GM19467 (cell line): ENCODE measurements around the gene PBX2.
A peak's percentile ranks its signal among the peaks of the same experiment; 100 is the strongest.
"Not testable (repeated sequence)": the region's sequence is repeated elsewhere in the genome, so short reads cannot be mapped to it uniquely, and the experiment has no call there.

Experiments used
- ATAC-seq: cut with Tn5 transposase; IDR thresholded peaks from one replicate; pipeline ENCODE4 v1.9.1; 2021; ENCODE audit warnings: mild to moderate bottlenecking, moderate library complexity; ENCODE audit not compliant: unreplicated experiment

Gene PBX2

DNA sequence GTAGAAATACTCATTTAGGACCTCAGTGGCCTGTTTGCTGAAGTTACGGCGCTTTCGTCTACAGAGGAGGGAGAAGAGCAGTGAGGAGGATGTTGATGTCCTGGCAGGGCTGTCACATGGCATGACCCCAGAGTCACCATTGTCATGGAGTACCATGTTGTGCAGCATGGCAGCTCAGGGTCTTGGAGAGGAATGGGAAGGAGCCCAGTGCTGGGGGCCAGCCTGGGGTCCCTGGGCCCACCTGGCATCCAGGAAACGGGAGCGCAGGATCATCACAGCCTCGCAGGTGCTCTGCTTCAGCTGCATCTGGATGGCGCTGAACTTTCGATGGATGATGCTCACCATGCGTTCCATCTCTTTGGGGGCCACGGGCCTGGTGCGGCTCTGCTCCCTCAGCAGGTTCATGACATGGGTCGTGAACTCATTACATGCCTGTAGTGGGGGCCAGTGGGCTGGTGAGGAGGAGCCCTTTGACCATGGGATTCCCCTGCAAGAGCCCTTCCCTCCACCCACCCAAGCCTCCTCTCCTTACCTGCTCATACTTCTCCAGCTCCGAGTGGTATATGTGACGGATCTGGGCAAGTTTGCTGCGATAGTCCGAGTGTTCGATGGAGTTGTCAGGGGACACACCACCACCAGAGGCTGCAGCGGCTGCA, 2.1 kb downstream of the PBX2 start:
- ATAC-seq: not testable (repeated sequence)

DNA sequence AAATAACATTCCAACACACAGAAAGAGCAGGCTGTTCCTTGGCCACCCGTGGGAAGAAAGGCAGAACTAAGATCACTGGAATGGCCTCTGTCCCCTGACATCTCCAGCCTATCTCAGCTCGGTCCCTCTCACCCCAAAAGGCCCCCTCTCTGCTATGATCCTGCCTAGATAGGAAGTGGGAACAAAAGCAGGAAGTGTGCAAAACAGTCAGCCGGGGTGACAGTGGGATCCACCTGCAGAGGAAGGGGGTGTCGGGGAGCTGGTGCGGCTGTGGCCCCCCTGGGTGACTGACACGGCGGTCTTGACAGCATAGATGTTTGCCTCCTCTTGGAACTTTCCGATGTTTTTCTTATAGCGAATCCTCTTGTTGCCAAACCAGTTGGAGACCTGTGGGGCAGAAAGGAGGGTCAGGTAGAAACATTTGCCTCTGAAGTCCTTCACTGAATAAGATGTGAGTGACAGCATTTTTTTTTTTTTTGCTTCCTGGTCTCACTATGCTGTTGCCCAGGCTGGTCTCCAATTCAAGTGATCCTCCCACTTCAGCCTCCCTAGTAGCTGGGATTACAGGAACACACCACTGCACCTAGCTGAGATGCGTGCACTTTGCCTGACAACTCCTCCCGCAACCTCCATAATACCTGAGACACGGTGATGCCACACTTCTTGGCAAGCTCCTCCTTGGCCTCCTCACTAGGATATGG, 2.8 kb downstream of the PBX2 start:
- ATAC-seq: no peak

DNA sequence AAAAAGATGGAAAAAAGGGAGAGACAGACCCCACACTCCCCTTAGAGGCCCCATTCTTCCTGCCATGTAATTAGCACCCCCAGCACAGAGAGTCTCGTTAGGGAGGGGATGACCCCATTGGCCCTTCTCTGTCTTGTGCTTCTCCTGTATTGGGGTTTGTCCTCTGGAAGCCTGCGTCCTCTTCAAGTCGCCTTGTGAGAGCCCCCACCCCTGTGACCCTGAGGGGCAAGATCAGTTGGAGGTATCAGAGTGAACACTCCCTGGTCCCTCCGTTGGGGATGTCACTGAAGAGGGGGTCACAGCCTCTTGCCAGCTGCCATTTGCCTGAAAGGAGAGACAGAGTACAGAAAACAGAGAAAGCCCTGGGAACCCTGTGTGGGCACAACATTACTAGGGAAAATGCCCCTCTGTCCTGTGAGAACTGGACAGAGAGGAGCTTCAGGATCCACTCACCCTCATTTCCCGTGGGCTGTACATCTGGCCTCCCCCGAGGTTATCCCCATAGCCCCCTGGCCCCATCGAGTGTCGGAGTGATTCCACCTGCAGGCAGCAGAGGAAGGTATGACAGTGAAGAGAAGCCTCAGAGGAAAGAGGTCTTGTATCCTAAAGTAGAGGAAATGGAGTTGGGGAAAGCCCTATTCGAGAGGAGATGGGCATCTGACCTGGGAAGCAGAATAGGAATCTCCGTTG, 3.7 kb downstream of the PBX2 start:
- ATAC-seq: not testable (repeated sequence)

DNA sequence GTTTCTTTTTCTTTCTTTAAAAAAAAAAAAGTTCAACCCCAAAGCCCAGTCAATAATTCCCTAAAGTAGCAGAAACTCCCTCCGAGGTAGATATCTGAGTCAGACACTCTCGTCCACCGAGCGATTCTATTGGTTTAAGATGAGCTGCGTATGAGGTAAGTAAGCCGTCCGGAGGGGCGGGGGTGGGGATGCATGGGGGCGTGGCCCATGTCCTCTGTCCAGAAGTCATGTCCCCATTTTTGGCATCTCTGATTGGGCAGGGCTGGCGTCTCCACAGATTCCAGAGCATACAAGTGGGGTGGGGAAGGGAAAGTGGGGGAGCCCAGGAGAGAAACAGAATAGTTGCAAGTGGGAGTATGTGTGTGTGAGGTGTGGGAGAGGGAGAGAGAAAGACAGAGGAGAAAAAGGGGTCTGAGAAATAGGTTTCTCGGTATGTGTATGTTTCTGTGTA, 4.3 kb downstream of the PBX2 start:
- not testable (repeated sequence) for ATAC-seq

DNA sequence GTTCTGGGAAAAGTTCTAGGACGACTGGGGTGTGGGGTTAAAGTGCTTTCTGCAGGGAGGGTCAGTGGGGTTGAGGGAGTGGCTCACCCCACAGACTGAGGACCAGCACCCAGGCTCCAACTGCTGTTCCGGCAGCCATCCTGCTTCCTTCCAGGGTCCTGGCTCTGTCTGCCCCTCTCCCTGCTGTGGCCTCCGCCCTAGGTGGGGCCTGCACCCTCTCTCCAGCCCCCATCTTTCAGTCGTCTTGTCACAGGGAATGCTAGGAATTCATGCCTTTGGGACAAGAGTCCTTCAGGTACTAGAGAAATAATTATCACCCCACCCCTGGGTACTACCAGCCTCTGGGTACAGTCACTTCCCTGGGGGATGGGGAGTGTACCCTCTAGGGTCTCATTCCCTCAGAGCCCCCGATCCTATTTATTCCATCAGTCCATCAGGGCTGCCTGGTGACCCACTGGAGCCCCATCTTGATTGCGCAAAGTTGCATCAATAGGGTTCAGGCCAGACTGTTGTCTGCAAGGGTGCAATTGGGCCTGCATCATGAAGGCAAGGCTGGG, 5.8 kb downstream of the PBX2 start, which contains the start of gene AGER:
Gene AGER, minus strand, starts transcription at position 170 of the 557 bp plus-strand sequence. Its CDS starts 31 bp downstream, at position 139.
- ATAC-seq: no peak

DNA sequence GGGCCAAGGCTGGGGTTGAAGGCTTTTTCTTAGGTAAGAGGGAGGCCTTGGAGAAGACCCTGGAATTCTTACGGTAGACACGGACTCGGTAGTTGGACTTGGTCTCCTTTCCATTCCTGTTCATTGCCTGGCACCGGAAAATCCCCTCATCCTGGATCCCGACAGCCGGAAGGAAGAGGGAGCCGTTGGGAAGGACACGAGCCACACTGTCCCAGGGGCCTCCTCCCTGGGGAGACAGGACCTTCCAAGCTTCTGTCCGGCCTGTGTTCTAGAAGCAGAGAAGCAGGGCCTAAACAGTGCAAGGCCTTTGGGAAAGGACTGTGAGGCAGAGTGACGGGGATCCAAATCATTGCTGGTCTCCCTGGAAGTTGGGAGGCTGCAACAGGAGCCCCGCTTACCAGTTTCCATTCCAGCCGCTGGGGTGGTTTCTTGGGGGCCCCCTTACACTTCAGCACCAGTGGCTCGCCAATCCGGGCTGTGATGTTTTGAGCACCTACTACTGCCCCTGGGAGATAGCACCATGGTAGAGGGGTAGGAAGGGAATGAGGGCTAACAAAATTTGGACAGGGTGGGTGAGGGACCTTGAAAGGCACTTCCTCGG, 6.4 kb downstream of the PBX2 start:
- no peak for ATAC-seq

DNA sequence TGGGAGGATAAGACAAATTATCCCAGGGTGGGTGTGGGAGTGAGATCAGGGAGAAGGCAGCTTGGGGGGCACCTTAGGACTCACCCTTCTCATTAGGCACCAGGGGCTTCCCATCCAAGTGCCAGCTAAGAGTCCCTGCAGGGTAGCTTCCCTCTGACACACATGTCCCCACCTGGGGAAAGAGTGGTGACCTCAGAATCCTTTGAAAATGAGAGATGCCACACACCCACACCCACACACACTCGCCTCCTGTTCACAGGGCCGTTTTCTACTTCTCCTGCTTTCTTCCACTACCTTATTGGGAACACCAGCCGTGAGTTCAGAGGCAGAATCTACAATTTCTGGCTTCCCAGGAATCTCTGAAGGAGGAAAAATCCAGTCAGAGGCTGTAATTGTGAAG, 7.0 kb downstream of the PBX2 start:
- ATAC-seq: no peak

DNA sequence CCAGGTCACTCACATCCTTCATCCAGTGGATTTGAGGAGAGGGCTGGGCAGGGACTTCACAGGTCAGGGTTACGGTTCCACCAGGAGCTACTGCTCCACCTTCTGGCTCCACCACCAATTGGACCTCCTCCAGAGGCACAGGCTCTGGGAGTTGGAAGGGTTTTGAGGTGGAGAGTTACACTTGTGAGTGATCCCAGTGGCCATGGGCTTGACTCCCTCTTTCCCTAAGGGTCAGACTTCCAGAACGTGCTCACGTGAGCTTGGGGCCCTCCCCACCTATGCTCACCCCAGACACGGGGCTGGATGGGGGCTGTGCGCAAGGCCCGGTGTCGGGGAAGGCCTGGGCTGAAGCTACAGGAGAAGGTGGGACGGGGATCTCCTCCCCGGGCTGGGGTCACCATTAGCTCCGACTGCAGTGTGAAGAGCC, 7.4 kb downstream of the PBX2 start:
- no peak for ATAC-seq

DNA sequence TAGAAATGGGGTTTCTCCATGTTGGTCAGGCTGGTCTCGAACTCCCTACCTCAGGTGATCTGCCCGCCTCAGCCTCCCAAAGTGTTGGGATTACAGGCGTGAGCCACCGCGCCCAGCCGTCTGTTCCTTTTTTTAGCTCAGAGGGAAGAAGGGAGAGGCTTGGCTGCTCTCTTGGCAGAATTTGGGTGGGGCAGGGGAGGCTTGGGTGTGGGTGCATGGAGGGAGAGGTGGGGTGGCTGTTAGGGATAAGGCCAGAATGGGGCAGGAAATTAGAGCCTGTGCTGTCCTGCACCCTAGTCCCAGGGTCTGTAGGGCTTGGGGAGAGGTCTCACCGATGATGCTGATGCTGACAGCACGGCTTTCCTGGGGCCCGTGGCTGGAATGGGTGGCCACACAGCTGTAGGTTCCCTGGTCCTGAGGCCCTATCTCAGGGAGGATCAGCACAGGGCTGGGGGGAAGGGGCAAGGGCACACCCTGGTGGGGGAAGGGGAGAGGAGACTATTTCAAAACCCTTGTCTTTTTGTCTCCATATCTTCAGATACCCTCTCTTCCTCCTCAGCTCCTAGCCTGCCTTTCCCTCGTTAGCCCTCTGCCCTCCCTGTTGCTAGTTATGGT, 8.0 kb downstream of the PBX2 start:
- ATAC-seq: no peak

DNA sequence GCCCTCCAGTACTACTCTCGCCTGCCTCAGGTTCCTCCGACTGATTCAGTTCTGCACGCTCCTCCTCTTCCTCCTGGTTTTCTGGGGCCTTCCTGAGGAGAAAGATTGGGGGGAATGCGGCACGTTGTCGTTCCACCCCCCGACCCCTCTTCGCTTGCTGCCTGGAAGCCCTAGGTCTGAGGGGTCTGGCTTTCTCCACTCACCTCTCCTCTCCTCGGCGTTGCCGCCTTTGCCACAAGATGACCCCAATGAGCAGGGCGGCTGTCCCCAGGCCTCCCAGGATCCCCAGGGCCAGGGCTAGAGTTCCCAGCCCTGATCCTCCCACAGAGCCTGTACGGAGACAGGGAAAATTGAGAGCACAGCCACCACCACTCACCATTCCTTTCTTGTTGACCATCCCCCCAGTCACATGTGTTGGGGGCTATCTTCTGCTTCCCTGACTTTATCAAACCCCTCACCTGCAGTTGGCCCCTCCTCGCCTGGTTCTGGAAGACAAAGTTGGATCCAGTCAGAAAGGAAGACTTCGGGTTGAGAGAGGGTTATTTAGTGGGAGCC, 8.8 kb downstream of the PBX2 start:
- ATAC-seq: no peak

DNA sequence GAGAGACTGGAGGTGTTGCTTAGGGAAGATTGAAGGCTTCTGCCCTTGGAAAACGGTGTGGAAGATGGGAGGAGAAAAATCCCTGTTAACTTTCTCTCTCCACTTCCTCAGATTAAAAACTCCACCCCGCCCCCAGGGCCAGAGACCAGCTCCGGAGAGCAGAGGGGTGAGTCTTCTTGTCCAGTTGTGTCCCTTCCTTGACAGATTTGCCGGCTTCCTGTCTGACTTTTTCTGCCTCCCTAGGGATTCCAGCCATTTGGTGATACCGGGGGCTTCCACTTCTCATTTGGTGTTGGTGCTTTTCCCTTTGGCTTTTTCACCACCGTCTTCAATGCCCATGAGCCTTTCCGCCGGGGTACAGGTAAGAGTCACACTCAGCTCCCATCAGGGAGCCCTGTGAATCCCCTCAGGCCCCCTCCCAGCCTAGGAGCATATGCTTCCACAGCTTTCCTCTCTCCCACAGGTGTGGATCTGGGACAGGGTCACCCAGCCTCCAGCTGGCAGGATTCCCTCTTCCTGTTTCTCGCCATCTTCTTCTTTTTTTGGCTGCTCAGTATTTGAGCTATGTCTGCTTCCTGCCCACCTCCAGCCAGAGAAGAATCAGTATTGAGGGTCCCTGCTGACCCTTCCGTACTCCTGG, 10.1 kb downstream of the PBX2 start:
- no peak for ATAC-seq

DNA sequence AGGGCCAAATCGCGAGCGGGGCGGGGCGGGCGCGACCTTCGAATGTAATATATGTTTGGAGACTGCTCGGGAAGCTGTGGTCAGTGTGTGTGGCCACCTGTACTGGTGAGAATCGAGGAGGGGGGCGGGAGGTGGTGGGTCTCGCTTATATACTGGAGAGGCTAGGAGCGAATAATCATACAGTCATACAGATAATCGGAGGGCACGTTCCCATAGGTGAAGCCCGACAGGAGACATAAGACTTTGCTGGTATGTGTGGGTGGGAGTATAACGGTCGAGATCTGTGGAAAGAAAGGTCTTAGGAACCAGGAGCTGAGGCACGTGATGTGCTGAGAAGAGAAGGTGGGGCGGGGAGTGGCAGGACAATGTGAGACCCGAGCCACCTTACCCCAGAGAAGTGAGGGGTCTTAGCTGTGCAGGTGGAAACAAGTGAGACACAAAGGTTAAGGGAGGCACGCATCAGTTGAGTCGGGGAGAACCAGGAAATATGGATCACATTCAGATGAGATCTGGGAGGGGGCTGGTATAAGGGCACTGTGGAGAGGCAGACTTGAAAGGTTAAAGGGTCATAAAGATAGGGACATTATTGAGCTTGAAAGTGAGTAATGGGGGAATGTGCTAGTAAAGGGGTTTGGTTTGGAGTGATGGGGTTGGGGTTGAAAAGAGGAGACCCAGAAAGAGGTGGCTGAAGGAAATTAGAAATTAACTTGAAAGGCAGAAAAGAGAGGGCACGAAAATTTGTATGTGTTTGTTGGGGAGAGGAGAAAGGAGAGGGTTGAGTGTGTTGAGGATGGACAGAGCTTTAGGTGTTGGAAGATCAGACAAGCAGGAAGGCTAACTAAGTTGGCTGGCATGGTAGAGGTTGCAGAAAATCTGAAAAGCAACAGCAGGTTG, 11.2 kb downstream of the PBX2 start:
- no peak for ATAC-seq

DNA sequence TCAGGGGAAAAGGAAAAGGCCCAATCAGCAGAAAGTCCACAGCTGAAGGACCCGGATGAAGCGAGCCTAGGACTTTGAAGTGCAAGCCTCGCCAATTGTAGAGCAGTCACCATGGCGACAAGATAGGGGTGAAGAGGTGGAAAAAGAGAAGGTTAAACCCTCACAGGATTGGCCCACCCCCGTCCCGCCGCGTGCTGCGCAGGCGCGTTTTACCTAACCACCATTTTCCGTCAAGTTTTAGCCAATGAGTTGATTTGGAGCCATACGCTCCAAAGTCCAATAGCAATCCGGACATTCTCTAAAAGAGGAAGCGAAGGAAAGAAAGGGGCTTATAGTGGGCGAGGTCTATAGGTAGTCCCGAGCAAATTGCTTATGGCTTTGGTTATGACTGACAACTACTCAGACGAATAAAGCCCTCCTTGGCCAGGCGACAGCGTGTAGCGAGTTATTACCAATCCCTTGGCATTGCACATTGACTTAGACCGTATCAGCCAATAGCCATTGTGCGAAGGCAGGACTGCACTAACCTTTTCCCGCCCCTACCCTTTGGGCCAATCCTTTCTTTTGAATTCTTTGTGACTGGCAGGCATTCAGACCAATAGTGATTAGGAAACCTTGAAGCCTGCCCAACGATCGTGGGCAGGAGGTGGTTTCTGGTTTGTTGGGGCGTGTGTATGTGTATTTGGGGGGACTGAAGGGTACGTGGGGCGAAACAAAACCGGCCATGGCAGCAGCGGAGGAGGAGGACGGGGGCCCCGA, 12.0 kb downstream of the PBX2 start, which contains the start of gene RNF5:
Gene RNF5, plus strand, starts transcription at position 618 of the 759 bp plus-strand sequence. Its CDS starts 107 bp downstream, at position 725.
- ATAC-seq: peak; percentile 81

DNA sequence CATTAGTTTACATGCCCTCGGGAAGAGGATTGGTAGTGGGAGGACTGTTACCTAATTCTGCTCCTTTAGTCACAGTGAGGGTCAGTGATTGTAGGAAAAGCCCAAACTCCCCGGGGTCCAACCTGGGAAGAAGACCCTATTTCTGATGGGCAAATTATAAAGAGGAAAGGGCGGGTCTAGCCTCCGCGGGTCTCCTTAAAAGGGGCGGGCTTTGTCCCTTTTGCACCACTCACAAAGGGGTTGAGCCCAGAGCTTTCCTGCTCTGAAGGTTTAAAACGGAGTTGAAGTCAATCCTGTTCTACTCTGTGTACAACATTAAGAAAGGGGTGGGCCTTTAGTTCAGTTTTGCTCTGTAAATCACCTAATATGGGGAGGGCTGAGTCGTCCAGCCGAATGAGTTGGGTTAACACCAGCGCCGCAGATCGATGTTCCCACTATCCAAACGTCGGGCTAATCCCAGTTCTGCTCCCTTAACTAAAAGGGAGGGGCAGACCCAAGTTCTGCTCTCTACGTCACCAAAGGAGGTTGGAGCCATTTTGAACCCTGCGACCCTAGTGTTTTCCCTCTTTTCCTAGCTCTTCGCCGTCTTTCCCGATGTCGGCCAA, 12.7 kb downstream of the PBX2 start:
- peak; percentile 2 for ATAC-seq

DNA sequence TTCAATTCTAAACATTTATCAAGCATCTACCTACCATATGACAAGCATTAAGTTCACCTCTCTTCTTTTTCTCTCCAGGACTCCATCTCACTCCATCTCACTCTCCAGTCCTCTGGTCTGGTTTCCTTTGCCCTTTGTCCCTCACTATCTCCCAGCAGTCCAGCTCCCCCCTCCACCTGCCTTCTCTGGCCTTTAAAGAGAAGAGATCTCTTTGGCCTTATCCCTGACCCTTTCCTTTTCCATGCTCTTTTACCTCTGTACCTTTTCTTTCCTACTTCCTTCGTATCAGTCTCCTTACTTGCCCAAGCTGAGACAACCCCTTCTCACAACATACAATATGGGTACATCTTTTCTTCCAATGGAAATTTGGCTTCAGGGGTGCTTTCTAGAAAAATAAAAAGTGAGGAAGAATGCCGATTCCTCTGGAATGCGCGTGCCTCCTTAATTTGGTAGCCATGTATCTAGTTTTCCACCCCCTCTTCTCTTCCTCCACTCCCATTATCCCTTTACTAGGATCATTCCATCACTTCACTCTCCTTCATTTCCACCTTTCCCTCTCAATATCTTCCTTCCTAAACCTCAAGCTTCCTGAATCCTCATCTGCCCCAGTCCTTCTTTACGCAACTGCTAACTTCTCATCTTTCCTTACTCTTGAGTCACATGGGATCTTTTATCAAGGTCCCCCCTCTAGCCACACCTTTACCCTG, 13.4 kb downstream of the PBX2 start:
- no peak for ATAC-seq

DNA sequence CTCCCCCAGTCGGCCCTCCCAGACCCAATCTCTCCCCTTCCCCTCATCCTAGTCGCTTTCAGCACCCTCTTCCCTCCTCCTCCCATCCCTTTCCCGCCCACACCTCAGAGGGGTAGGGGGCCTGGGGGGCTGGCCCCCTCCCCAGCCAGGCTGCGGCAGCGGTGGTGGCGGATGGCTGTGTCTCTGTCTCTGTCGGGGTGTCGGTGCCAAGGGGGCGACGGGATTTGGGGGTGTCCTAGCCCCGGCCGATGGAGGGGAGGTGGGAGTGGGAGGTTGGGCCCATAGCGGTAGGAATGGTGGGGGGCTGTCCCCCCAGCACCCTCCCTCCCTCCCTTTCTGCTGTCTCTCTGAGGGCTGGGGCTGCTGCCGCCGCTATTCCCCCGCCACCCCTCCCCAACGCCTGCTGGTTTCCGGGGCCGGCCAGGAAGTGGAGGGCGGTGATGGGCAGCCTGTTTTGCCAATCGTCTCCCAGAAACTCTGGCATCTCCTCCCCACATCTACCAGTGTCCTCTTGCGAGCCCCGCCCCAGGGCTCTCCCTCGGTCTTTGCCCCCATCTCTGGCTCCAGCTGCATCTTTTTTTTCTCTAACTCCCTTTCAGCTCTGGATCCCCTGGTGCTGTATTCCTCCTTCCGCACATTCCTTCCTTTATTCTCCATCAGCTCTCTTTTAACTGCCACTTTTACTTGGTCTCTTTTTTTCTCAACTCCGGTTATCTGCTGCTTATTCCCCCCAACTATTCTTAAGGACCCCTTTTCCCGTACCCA, 14.1 kb downstream of the PBX2 start, which contains the start of gene AGPAT1:
Gene AGPAT1, minus strand, starts transcription at position 374 of the 765 bp plus-strand sequence. CDS start 4,588 bp downstream, outside the sequence.
- peak; percentile 36 for ATAC-seq
